Spleen (tissue), 11 donors: ENCODE results near the gene CDC14B. TPM values are rescaled to one million over a fixed set of nuclear protein-coding genes. Genes with fewer than 3 reads are reported as not detected.
"Not testable (repeated sequence)": the region's sequence is repeated elsewhere in the genome, so short reads cannot be mapped to it uniquely, and the experiment has no call there.

Experiments used
- DNase-seq: peaks from one replicate; pipeline ENCODE4 v3.0.0-alpha.2; 2020
- H3K27ac ChIP-seq, 8 donors: fragments of 200-600 bp; sonication (generic) in 7 of 8; 1 replicate in 4 of 8; 2 replicates in 4 of 8; pipeline versions ENCODE4 v1.5.0 to v1.8.0; 2016 to 2021; ENCODE audit warnings: inconsistent platforms in 4 of 8, mild to moderate bottlenecking in 4 of 8, moderate library complexity in 1 of 8
- H3K27me3 ChIP-seq, 7 donors: fragments of 200-600 bp; sonication (generic) in 6 of 7; replicated peaks in 1 of 7; 1 replicate in 4 of 7; 2 replicates in 3 of 7; pipeline versions ENCODE4 v1.5.0 to v1.8.0; 2016 to 2021; ENCODE audit warnings: inconsistent platforms in 3 of 7, mild to moderate bottlenecking in 1 of 7
- H3K36me3 ChIP-seq, 6 donors: fragments of 200-600 bp; sonication (generic) in 5 of 6; 1 replicate in 4 of 6; 2 replicates in 2 of 6; pipeline versions ENCODE4 v1.5.0 to v1.8.0; 2016 to 2021; ENCODE audit warnings: inconsistent platforms in 2 of 6
- H3K4me1 ChIP-seq, 6 donors: fragments of 200-600 bp; sonication (generic) in 5 of 6; 1 replicate in 3 of 6; 2 replicates in 3 of 6; pipeline versions ENCODE4 v1.5.0 to v1.8.0; 2016 to 2021; ENCODE audit warnings: inconsistent platforms in 3 of 6
- H3K4me3 ChIP-seq, 8 donors: fragments of 200-600 bp; sonication (generic) in 7 of 8; 1 replicate in 4 of 8; 2 replicates in 4 of 8; pipeline versions ENCODE4 v1.5.0 to v1.8.0; 2016 to 2021; ENCODE audit warnings: inconsistent platforms in 4 of 8, mild to moderate bottlenecking in 4 of 8, moderate library complexity in 2 of 8
- H3K9me3 ChIP-seq, 8 donors: fragments of 200-600 bp; sonication (generic) in 7 of 8; 1 replicate in 4 of 8; 2 replicates in 4 of 8; pipeline versions ENCODE4 v1.5.0 to v1.8.0; 2016 to 2021; ENCODE audit warnings: inconsistent platforms in 4 of 8
- POLR2A ChIP-seq, 3 donors: fragments of 450-650 bp; IDR thresholded peaks; one replicate each; pipeline ENCODE4 v1.5.1; 2017; ENCODE audit warnings: antibody characterized with exemption in 3 of 3, mild to moderate bottlenecking in 1 of 3
- POLR2AphosphoS5 ChIP-seq, 3 donors: sonication (generic); formaldehyde crosslinking; IDR thresholded peaks; one replicate each; pipeline ENCODE4 v1.5.1; 2017; ENCODE audit warnings: antibody characterized with exemption in 3 of 3
- WGBS, 5 donors: extraction: QIAGEN DNeasy Blood & Tissue Kit in 3 of 5; methylation state at CpG; one replicate each; pipeline versions ENCODE4 v1.1.5 to v1.1.7; 2013 to 2018; 5-methylcytosine and 5-hydroxymethylcytosine counted together
- intact Hi-C: fragments of 100-400 bp; cut with DNase I; formaldehyde crosslinking; loops from one replicate; pipeline ENCODE4 v1.15.0; 2023; ENCODE audit warnings: low total_unique reads
- polyA plus RNA-seq, 3 donors: library from polyadenylated mRNA; stranded (reverse); fragments of 200-250 nt; gene quantifications; one replicate each; pipeline ENCODE4 v1.2.1, GENCODE V29; 2013
- total RNA-seq, 7 donors: library from RNA; depleted of rRNA in 3 of 7; stranded (reverse); fragments of >200 nt in 3 of 7; fragmentation: NEBNext Ultra II Directional in 4 of 7; extraction: Animal tissue kit (Norgen Biotek cat#: 25700) in 4 of 7; gene quantifications; one replicate each; pipeline versions ENCODE4 v1.1.0 to v1.2.1, GENCODE V29; 2016 to 2021
- TF ChIP-seq, protein P1 (sequence below), 11 experiments: fragments of 200-600 bp in 7 of 11; fragments of 450-650 bp in 4 of 11; sonication (generic) in 4 of 11; IDR thresholded peaks in 8 of 11; conservative IDR thresholded peaks in 3 of 11; 1 replicate in 7 of 11; 2 replicates in 4 of 11; pipeline versions ENCODE4 v1.4.0 to v1.8.0; 2016 to 2021; ENCODE audit warnings: antibody characterized with exemption in 11 of 11, inconsistent platforms in 4 of 11, mild to moderate bottlenecking in 1 of 11
- donor health status: healthy with polysubstance abuse.
- donor health status: DM: no; HTN: no; CAD: no; lungs with moderate emphysema.
- donor health status: DM: no; HTN: no; CAD: no.
- donor health status: Bipolar disorder and iron deficiency.
- donor health status: healthy.
- donor health status: DM: no; HTN: no; CAD: no.
- donor health status: DM: yes; HTN: yes; CAD: no.

The CDC14B gene
- total and polyA plus RNA-seq, 10 donors = 1.3 to 10.0 (median 5.8) TPM

DNA sequence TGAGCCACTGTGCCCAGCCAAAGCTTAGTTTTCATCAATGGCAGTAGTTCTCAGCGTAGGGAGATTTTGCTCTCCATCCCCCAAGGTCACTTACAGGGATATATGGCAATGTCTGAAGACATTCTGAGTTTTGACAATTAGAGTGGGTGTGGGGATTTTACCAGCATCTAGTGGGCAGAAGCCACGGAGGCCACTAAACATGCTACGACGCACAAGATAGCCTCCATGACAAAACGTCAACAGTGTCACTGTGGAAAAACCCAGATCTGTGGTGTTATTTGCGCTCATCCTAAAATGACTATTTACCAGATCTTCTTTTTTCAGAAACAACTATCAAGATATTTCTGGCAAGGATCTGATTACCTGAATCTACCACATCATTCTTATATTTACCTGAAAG, 68.2 kb downstream of the CDC14B start:
- intact Hi-C loops = no loop called here
- H3K27me3 ChIP-seq = no peaks in the 10 kb centered on the region
- no peak overlapping the region for H3K27ac ChIP-seq
- no peak overlapping the region for H3K4me3 ChIP-seq
- no peak for DNase-seq
- H3K4me1 ChIP-seq = peaks cover 0 to 15% (median 3%) of the 10 kb centered on the region in 6 donors
- TF ChIP-seq, protein P1, sequence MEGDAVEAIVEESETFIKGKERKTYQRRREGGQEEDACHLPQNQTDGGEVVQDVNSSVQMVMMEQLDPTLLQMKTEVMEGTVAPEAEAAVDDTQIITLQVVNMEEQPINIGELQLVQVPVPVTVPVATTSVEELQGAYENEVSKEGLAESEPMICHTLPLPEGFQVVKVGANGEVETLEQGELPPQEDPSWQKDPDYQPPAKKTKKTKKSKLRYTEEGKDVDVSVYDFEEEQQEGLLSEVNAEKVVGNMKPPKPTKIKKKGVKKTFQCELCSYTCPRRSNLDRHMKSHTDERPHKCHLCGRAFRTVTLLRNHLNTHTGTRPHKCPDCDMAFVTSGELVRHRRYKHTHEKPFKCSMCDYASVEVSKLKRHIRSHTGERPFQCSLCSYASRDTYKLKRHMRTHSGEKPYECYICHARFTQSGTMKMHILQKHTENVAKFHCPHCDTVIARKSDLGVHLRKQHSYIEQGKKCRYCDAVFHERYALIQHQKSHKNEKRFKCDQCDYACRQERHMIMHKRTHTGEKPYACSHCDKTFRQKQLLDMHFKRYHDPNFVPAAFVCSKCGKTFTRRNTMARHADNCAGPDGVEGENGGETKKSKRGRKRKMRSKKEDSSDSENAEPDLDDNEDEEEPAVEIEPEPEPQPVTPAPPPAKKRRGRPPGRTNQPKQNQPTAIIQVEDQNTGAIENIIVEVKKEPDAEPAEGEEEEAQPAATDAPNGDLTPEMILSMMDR (IDR thresholded peaks at IDR 0.05 in 8 of 11, conservative IDR thresholded peaks at IDR 0.05 in 3 of 11) = no peak
- no peak for TF ChIP-seq POLR2A (IDR thresholded peaks at IDR 0.05)
- no peak for TF ChIP-seq POLR2AphosphoS5 (IDR thresholded peaks at IDR 0.05)
- H3K36me3 ChIP-seq = peaks cover 0 to 19% (median 2%) of the 10 kb centered on the region in 6 donors
- WGBS, 5 donors = 69 to 85% (median 79%) methylated on average over 6 of the region's 6 CpGs
- H3K9me3 ChIP-seq = no peaks in the 10 kb centered on the region

DNA sequence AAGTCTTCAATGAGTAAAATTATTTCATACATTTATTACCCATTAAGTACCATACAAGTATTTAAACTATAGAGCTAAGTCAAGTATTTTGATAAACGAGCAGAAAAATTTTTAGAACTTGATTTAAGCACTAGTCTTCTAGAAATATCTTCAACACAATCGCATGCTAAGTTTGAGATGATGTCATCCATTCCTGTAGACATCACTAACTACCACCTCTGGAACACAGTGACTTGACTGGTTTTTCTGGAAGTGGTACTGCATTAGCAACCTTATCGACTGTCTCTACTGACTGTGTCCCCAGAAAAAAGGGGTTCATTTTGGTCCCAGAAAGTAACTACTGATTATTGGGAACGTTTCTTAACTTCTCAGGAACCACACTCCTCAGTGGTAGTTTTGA, 69.0 kb downstream of the CDC14B start:
- no peaks in the 10 kb centered on the region for H3K9me3 ChIP-seq
- DNase-seq = no peak
- peaks cover 0 to 8% (median 0%) of the 10 kb centered on the region in 6 donors for H3K4me1 ChIP-seq
- TF ChIP-seq POLR2AphosphoS5 (IDR thresholded peaks at IDR 0.05) (no peak), POLR2A (IDR thresholded peaks at IDR 0.05) (no peak)
- TF ChIP-seq, protein P1 (IDR thresholded peaks at IDR 0.05 in 8 of 11, conservative IDR thresholded peaks at IDR 0.05 in 3 of 11) = no peak
- peaks cover 0 to 19% (median 2%) of the 10 kb centered on the region in 6 donors for H3K36me3 ChIP-seq
- intact Hi-C loops = no loop called here
- no peak overlapping the region for H3K4me3 ChIP-seq
- no peak overlapping the region for H3K27ac ChIP-seq
- no peaks in the 10 kb centered on the region for H3K27me3 ChIP-seq
- WGBS, 5 donors = 83 to 90% (median 86%) methylated on average over 4 of the region's 4 CpGs

DNA sequence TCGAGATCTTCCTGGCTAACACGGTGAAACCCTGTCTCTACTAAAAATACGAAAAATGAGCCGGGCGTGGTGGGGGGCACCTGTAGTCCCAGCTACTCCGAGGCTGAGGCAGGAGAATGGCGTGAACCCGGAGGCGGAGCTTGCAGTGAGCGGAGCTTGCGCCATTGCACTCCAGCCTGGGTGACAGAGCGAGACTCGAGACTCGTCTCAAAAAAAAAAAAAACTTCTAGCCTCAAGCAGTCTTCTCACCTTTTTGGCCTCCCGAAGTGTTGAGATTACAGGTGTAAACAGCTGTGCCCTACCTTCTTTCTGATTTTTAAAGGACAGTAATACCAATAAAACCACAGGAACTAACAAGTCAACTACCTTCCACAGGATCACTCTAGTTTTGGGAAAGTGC, 76.5 kb downstream of the CDC14B start:
- intact Hi-C loops, H3K9me3 ChIP-seq, H3K27me3 ChIP-seq, H3K4me1 ChIP-seq, H3K27ac ChIP-seq, H3K4me3 ChIP-seq, DNase-seq: not testable (repeated sequence)
- peaks cover 0 to 23% (median 0%) of the 10 kb centered on the region in 6 donors for H3K36me3 ChIP-seq
- 94 to 95% (median 94%) methylated on average over 15 of the region's 15 CpGs for WGBS, 5 donors

DNA sequence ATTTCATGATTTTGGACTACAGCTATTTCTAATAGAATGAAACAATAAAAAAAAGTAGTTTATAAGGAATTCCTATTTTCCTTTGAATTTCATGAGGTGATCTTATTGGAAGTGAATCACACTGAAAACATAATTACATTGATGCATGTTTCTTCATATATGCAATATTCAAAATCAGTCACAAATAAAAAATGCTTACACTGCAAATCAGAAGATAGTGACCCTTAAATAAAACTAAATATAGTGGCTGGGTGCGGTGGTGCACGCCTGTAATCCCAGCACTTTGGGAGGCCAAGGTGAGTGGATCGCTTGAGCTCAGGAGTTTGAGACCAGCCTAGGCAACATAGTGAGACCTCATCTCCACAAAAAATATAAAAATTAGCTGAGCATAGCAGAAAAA, 79.5 kb downstream of the CDC14B start:
- Histone ChIP-seq H3K4me1 (no peaks in the 10 kb centered on the region), H3K4me3 (no peak overlapping the region), H3K27ac (no peak overlapping the region), H3K9me3 (no peaks in the 10 kb centered on the region), H3K27me3 (no peaks in the 10 kb centered on the region), H3K36me3 (peaks cover 0 to 50% (median 3%) of the 10 kb centered on the region in 6 donors)
- TF ChIP-seq POLR2AphosphoS5 (IDR thresholded peaks at IDR 0.05) (no peak), POLR2A (IDR thresholded peaks at IDR 0.05) (no peak)
- TF ChIP-seq, protein P1 (IDR thresholded peaks at IDR 0.05 in 8 of 11, conservative IDR thresholded peaks at IDR 0.05 in 3 of 11) = no peak
- 89 to 96% (median 93%) methylated on average over 3 of the region's 3 CpGs for WGBS, 5 donors
- DNase-seq = no peak
- intact Hi-C loops = no loop called here

DNA sequence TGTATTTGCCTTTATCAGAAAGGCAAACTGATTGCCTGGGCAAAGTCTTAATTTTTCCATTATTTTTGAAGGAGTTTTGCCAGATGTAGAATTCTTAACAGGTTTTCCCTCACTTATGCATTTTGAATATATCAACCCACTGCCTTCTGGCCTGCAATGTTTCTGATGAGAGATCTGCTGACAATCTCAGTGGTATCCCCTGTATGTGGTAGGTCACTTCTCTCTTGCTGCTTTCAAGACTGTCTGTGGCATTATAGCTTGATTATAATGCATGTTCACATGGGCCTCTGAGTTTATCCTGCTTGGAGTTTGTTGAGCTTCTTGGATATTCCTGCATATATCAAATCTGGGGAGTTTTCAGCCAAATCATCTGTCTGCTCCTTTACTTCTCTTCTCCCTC, 87.5 kb downstream of the CDC14B start:
- Histone ChIP-seq H3K4me3 (no peak overlapping the region), H3K36me3 (peaks cover 0 to 49% (median 5%) of the 10 kb centered on the region in 6 donors), H3K27me3 (no peaks in the 10 kb centered on the region), H3K9me3 (no peaks in the 10 kb centered on the region), H3K4me1 (no peaks in the 10 kb centered on the region), H3K27ac (no peak overlapping the region)
- no peak for DNase-seq
- TF ChIP-seq, protein P1 (IDR thresholded peaks at IDR 0.05 in 8 of 11, conservative IDR thresholded peaks at IDR 0.05 in 3 of 11) = no peak
- no peak for TF ChIP-seq POLR2A (IDR thresholded peaks at IDR 0.05)
- TF ChIP-seq POLR2AphosphoS5 (IDR thresholded peaks at IDR 0.05) = no peak
- intact Hi-C loops = no loop called here
